ENCODE results near the gene PDZD2.
"Not testable (repeated sequence)": the region's sequence is repeated elsewhere in the genome, so short reads cannot be mapped to it uniquely, and the experiment has no call there.

Gene PDZD2

GRCh38 chr5:31761877-31762276 lies 122.9 kb downstream of the PDZD2 start:
- DNase-seq (ENCODE audit: low read depth), result no peak
- H3K4me3 ChIP-seq (ENCODE audit: control insufficient read depth, low read depth, low read length), result no peak overlapping the region
- no peak for TF ChIP-seq CTCF (IDR thresholded peaks at IDR 0.05; ENCODE audit: control insufficient read depth, insufficient read depth, low read depth, low read length, missing control alignments)

GRCh38 chr5:31763424-31763823 lies 124.5 kb downstream of the PDZD2 start:
- no peak overlapping the region for H3K4me3 ChIP-seq (ENCODE audit: control insufficient read depth, low read depth, low read length)
- TF ChIP-seq CTCF (IDR thresholded peaks at IDR 0.05; ENCODE audit: control insufficient read depth, insufficient read depth, low read depth, low read length, missing control alignments), result no peak
- no peak for DNase-seq (ENCODE audit: low read depth)

- not testable (repeated sequence) for H3K4me3 ChIP-seq (ENCODE audit: control insufficient read depth, low read depth, low read length); DNase-seq (ENCODE audit: low read depth)
Observed at GRCh38 chr5:31764687-31765086, 125.8 kb downstream of the PDZD2 start.

GRCh38 chr5:31767335-31768031 lies 128.6 kb downstream of the PDZD2 start:
- DNase-seq (ENCODE audit: low read depth), result no peak
- H3K4me3 ChIP-seq (ENCODE audit: control insufficient read depth, low read depth, low read length), result no peak overlapping the region
- no peak for TF ChIP-seq CTCF (IDR thresholded peaks at IDR 0.05; ENCODE audit: control insufficient read depth, insufficient read depth, low read depth, low read length, missing control alignments)

GRCh38 chr5:31768046-31768445 lies 129.1 kb downstream of the PDZD2 start:
- DNase-seq (ENCODE audit: low read depth), result no peak
- TF ChIP-seq CTCF (IDR thresholded peaks at IDR 0.05; ENCODE audit: control insufficient read depth, insufficient read depth, low read depth, low read length, missing control alignments), result no peak
- H3K4me3 ChIP-seq (ENCODE audit: control insufficient read depth, low read depth, low read length), result no peak overlapping the region

- no peak for DNase-seq (ENCODE audit: low read depth)
Observed at GRCh38 chr5:31768784-31769183, 129.9 kb downstream of the PDZD2 start.

GRCh38 chr5:31769530-31769929 lies 130.6 kb downstream of the PDZD2 start:
- no peak for DNase-seq (ENCODE audit: low read depth)
- H3K4me3 ChIP-seq (ENCODE audit: control insufficient read depth, low read depth, low read length), result no peak overlapping the region
- no peak for TF ChIP-seq CTCF (IDR thresholded peaks at IDR 0.05; ENCODE audit: control insufficient read depth, insufficient read depth, low read depth, low read length, missing control alignments)

More at GRCh38 chr5:31768784-31769183, 129.9 kb downstream of the PDZD2 start:
- H3K4me3 ChIP-seq (ENCODE audit: control insufficient read depth, low read depth, low read length), result no peak overlapping the region
- no peak for TF ChIP-seq CTCF (IDR thresholded peaks at IDR 0.05; ENCODE audit: control insufficient read depth, insufficient read depth, low read depth, low read length, missing control alignments)
